Stimulated activated CD8-positive, alpha-beta memory T cell treated with anti-CD3 and anti-CD28 coated beads, Interleukin-4, amount 100 ng/mL, for 48 hours (primary cell): Measurements from ENCODE around the gene SORCS3.

Experiments
- DNase-seq: peaks from one replicate; pipeline ENCODE4 v3.0.0-alpha.2; 2020

The SORCS3 gene

DNA sequence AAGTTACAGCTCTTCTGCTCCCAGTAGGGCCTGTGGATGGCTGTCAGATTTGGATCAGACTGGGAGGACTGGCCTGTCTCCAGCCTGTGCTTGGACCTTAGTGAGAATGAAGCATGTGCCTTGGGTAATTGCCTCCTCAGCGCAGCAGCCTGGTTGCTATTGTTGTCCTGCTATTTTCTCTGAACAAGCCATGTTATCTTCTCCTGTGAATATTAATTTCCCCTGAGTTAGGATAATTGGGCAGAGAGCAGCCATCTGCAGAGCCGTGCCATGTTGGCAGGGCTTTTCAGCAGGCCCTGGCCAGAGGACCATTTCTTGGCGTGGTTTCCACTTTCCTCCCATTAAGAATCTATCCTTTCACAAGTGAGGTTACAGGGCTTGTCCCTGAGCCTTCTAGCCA is 497.3 kb downstream of the SORCS3 start:
- DNase-seq: no peak

DNA sequence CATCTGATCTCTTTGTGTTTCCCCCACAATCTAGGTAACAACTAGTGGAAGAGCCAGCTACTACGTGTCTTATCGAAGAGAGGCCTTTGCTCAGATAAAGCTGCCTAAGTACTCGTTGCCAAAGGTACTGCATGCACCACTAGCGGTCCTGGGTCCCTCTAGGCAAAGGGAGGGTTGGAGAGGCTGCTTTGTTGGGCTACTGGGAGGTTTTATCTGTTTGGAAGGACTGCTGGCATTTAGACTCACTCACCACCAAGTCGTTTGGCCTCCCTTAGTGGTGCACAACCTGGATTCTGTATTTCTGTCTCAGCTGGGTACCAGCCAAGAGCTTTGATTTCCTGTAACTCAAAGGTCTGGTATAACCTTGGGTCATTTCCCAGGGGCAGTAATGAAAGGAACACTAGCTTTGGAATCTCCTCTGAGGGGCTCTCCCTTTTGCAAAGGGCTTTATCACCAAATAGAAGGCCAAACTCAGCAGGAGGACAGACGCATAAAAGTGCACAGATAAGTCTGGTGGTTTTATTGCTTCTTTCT is 498.3 kb downstream of the SORCS3 start:
- no peak for DNase-seq

DNA sequence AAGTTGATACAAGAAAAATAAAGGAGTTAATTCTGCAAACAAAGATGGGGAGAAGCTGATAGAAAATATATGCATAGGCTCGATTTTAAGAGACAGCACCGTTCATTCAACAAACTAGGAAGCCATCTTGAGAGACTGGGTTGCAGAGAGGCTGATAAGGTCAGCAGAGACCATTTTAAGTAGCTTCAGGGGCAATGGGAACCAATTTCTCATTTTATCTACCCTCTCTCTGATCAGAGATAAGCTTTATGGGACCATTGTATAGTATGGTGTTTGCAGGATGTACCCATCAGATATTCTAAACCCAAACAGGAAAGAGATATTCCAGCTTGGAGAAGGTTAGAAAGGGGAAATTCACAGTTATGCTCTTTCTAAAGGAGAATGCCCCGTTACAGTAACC is 499.5 kb downstream of the SORCS3 start:
- no peak for DNase-seq

DNA sequence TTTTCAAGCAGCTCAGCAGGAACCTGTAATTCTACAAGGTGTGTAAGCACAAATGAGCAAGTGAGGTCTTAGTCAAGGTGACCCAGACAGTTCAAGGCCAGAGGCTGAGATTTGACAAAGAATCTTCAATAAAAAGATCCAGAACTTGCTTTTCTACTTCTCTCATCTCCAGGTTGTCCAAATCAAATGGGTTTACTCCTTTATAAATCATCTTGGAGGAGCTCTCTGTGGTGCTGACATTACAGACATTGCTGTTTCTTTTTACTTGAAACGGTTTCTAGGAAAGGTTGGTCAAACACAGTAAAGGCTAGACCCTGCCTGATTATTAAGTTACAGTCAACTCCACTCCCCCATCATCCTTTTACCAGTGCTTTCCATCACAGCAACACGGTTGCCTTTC is 504.6 kb downstream of the SORCS3 start:
- DNase-seq: no peak

DNA sequence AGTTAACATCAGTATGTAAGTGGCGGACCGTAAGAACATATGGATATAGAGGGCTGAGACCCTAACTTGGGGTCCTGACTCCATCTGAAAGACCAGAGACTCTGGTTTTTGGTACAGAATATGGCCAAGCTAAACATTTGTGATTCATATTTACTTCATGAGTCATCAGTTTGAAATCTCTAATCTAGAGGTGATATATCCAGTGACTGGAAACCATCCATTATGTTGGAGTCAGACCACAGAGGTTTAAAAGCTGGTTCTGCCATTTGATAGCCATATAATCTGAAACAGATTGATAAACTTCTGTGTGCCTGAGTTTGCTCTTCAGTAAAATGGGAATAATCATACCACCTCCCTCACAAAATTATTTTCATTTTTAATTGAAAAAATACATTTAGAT is 505.3 kb downstream of the SORCS3 start:
- DNase-seq: no peak

DNA sequence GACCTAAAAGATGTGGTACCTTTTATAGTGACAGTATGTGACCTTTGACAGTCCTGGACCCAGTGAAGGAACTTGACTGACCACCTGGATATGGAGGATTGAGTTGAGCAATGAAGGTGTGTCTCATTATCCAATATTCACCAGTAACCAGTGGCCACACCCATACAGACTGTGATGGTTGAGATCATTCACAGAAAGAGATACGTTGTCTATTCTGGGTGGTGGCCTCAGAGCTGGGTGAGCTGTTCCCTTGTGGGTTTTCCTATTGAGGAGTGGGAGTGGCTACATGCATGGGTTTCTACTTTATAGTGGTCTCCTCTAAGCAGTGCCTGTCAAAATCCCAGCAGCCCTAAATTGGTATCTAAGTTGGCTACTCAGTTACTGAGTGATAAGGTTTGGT is 507.4 kb downstream of the SORCS3 start:
- no peak for DNase-seq

DNA sequence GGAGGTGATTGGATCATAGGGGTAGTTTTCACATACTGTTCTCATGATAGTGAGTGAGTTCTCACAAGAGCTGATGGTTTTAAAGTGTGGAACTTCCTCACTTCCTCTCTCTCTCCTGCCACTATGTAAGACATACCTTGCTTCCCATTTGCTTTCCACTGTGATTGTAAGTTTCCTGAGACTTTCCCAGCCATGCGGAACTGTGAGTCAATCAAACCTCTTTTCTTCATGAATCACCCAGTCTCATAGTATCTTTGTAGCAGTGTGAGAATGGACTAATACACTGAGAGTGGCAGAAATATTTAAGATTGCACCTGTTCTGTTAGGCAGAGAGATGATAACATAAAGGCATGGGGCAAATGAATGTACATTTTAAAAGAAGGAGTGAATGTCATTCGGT is 507.8 kb downstream of the SORCS3 start:
- DNase-seq: no peak

DNA sequence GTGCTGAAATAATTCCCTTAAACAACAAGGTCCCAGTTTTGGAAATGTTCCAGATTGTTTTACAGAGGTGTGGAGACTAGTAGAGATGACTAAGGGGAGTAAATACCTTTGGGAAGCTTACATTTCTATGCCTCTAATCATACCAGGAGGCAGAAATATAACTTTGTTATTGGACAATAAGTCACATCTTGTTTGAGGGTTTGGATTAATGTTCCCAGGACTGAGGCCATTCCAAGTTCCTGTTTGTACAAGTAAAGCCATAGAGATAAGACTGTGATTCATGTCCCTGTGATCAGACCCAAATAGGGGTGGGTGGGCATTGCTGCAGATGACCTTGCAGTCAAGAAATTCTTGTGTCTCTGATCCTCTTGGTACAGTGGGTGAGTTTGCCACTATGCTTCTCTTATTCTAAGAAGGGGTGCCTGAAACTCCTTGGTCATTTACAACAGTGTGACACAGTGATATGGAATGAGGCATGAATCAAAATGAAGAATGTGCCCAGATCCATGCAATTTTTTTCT is 508.3 kb downstream of the SORCS3 start:
- no peak for DNase-seq

DNA sequence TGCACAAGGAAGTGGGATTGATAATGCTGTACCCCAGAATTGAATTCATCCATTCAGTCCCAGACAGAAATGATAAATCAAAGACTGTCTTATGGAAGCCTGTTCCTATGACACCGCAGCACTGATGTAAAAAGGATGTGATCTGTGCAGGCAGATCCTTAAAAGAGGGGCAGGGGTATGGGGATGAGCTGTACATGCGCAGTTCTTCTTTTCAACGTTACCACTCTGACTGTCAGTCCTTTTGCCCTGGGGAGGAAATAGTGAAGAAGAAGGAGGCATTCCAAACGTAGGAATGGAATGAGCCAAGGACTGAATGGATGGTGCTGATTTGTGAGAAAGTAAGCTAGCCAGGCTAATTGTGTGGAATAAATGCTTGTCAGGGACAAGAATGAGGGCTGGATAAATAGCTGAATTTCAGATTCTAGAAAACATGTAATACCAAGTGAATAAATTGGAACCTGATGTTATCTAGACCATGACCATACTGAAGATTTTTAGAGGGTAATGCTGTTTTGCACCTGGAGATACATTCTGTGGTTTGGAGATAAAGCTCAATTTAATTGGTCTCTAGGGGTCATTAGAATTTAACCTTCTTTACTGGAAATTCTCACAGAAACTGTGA is 509.3 kb downstream of the SORCS3 start:
- DNase-seq: no peak

DNA sequence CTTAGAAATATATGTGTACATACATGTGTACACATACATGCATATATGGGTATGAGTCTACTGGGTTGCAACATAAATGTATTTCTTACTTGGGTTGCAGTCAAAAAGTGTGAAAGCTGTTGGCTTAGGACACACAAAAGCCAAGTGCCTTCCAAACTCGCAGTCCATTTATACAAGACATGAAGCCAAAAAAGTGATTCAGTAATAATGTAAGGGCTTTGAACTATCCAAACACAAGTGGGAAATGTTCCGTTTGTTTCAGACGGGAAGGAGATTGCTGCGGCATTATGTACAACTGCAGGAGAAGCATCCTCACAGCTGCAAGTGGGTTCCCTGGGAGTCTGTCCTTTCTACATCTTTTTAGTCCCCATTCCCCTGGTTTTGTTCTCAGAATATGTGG is 513.6 kb downstream of the SORCS3 start:
- no peak for DNase-seq

DNA sequence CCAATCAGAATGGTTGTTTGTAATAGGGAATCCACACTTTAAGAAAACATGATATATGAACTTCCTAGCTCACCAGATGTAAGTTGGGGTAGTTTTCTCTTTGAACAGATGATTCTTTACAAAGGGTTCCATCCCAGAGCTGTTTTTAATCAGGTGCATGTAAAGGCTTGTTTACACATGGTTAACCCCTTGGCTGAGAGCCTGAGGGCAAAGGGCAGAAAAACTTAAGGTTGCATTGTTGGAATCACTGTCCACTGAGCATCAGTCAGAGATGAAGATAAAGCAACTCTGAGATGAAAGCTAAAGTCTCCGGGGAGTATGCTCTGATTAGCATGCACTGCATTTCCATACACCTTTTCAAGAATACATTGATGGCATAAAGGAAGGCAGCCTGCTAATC is 518.2 kb downstream of the SORCS3 start:
- no peak for DNase-seq

DNA sequence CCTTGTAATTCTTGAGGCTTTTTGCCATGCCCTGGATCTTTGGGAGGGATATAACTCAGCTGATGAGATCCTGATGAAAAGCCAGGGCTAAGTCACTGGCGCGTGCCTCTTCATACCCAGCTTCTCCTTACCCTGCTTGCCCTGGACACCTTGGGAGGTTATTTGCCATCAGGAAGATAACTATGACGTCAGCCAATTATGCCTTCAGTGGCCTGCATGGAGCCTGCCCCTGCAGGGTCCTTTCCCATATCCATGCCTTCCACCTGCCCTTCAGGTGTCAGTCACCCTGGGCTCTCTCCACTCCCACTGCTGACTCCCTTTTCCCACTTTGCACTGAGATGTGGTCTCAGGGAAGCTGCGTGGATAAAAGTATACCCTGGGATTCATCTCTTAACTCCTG is 520.1 kb downstream of the SORCS3 start:
- no peak for DNase-seq

DNA sequence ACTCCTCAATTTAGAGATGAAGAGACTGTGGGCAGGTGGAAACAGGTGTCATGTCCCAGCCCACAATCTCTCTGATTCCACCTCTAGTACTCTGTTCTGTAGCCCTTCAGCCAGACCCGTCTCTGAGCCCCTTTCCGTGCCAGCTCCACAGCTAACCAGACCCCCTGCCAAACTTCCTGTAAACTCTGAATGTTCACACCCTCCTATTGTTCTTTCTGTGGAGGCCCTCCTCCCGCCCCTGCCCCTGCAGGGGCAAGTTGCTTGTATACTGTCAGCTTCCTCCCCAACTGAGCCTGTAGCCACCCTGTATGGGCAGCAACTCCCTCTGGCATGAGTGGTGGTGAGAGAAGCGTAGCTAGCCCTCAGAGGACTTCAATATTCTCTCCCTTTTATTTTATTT is 520.7 kb downstream of the SORCS3 start:
- no peak for DNase-seq

DNA sequence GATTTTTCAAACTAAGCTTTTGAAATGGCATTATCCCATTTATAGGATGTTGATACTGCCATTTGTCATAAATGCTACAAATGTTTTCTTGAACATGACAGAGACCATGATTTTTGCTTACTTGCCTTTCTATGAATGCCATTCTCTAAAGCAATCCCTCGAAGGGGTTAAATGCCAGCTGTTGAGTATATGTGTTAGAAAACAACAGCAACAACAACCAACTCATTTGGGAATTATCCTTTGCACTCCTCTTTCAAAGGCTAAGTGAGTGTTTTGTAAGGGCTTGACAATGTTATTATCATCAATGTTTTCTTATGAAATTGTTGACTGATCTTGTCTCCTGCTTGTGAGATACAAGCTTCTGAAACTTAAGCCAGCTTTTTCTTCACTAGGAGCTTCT is 529.4 kb downstream of the SORCS3 start:
- DNase-seq: no peak

DNA sequence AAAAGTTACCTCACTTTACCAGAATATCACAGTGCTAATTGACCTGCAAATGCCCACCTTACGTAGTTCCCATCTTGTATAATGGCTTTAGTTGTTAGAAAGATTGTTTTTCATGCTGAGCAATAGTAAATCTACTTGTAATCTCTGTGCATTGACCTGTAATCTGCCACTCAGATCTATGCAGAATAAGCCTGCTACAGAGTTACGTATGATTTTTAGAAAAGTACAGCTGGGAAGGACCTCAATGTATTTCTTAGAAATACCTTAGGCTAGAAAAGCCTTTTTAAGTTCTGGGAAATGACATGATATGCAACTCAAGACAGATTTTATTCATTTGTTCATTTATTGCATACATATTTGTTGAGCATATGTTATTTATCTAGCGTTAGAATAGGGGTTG is 530.9 kb downstream of the SORCS3 start:
- DNase-seq: no peak

DNA sequence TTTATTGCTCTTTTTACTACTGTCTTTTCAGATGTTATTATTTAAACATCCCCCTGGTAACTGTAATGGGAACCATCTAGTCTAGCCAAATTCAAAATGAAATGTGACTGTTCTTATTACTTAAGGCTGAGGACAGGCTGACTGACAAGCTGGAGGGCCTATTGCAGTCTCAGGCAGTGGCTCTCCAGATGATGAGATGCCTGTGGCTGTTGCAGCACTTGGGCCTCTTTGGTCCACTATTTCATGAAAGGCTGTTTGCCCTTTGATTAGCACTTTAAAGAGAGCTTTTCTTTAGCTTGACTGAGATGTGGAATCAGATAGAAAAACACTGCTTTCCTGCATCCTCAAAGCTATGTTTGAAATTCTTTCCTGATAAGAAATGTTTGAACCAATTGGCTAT is 540.5 kb downstream of the SORCS3 start:
- DNase-seq: no peak

DNA sequence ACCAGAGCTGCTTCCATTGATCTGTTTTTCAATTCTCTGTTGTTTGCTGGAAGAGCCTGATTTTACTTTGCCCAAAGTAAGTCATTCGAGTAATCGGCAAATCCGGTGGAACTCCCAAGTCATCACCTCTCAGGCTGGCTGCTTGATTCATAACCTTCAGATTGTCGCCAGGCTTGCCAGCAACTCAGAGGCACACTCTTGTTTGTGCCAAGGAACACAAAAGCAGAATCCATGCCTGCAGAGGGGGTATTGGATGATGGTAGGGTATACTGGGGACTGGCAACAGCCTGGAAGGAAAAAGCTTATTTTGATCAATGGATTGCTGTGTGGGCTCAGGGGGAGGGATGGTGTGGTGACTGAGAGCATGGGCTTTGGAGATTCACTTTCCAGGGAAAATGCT is 542.4 kb downstream of the SORCS3 start:
- DNase-seq: no peak

DNA sequence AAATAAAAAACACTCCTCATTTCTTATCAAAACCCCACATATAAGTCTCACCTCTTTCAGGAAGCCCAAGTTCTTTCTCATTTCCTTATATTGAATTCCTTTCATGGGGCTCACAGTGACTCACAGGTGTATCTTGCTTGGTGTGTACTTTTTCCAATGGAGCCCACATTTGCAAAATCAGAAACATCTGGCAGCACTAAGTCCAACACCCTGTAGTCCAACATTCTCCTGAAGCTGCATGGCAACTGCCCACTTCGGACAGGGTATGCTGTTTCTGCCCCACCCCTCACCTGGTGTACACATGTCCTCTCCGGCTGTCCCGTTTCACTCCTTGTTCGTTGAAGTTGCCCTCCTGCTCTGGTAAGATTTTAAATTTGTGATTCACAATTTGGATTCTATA is 544.1 kb downstream of the SORCS3 start:
- DNase-seq: no peak

DNA sequence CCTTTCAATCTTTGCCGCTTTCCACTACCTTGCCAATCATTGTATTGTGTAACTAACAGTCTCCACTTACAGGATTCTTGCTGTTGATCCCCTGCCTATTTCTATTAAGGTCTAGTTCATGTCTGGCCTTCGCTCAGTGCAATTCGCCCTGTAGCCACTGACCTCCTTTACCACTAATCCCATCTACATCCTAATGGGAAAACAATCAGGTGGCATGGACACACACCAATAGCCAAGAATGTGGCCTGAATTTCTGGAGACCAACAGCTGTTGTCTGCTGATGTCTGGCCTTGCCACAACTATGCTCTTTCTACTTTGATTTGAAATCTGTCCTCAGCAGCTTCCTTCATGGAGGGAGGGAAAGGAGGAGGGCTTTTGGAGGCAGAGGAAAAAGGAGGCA is 546.2 kb downstream of the SORCS3 start:
- no peak for DNase-seq

DNA sequence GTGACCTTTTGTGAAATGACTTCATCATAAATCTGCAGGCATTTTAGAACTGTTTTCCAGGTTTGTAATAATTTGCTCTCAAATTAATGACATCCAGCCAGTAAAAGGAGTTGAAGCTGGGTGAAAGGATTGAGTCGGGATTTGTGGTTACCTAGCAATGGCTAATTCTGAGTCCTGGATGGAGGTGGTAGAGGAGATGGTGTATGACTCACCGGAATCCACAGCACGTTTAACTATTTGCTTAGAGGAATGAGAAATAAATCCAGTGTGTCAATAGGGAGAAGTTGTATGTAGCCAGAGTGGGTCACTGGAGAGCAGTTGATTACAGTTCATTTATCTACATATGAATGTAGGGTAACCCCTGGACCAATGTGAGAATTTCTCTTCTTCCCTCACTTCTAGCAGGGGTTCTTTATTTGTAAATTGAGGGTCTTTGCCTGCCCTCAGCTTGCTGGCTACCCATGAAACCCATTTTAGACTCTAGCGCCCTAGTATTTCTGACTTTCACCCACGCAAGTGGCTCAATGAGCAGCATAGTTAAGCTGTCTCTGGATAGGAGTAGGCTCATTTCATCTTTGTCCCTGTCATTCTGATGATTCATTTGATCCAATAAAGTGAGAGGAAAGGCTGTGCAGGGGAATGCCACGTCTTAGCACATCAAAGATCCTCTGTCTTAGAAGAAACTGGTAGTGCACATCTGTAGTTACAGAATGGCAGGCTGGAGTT is 547.8 kb downstream of the SORCS3 start:
- DNase-seq: no peak

DNA sequence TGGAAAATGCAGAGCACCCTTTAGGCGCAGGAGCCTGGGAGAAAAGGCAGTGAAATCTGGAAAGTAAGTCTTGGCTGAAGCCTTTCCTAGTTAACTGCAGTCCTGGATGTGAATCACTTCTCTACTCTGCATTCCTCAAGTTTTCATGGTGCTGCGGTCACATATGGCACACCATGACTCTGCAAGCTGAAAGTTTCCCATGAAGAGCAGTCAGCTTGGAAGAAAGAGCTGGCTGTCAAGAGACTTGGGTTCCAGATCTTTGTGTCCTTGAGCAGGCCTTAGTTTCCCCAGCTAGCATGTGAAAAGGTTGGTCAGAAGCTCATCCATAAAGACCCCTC is 548.3 kb downstream of the SORCS3 start:
- DNase-seq: no peak

DNA sequence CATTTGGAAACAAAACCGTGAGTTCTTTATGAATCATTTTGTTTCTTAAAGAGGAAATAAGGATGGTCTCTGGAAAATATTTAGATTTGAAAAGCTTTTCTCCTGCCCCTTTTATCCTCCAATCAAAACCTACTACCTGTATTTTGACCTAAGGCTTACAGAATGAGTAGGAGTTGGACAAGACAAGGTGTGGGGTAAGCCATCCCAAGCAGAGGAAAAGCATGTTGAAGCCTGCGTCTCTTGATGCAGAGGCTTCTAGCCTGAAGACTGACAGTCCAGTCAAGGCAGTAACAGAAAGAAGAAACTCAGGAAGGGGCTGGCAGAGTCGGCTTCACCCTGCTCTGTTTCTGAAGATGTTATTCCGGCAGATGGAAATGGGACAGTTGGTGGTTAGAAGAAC is 551.1 kb downstream of the SORCS3 start:
- no peak for DNase-seq

DNA sequence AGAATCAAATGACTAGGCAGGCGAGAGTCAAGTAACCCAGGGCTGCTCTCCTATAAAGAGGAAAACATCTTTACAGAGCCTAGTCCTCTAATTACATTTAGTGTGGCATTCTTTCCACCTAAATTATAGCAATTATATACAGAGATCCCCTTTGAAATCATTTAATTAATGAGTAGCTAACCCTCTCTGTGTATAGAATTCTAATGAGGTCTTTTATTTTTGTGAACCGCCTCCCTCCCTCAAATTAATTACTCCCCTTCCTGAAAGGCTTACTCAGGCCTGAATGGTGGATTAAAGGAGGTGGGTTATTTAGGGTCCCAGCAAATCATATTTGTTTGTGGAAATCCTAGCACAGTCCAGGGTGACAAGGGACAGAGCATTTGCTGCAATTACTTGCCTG is 551.8 kb downstream of the SORCS3 start:
- no peak for DNase-seq

DNA sequence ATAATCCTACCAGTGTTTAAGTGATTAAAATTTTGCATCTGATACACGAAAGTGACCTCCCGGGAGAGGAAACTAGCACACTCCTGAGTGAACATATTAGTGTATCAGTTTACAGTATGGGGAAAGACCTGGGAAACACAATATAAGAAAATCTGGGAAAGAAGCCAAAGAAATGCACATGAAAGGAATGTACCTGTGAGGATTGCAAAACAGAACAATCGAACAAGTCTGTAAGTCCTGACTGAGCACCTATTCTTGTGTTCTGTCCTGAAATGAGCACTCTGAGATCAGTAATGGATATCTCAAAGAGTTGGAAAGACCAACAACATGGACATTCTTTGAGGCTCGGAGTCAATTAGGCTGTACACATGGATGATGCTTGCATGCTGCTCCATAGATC is 554.7 kb downstream of the SORCS3 start:
- no peak for DNase-seq
